ENCODE data around the gene SUN3.
A peak's percentile ranks its signal among the peaks of the same experiment; 100 is the strongest.
"Not testable (repeated sequence)": the region's sequence is repeated elsewhere in the genome, so short reads cannot be mapped to it uniquely, and the experiment has no call there.

The SUN3 gene

DNA sequence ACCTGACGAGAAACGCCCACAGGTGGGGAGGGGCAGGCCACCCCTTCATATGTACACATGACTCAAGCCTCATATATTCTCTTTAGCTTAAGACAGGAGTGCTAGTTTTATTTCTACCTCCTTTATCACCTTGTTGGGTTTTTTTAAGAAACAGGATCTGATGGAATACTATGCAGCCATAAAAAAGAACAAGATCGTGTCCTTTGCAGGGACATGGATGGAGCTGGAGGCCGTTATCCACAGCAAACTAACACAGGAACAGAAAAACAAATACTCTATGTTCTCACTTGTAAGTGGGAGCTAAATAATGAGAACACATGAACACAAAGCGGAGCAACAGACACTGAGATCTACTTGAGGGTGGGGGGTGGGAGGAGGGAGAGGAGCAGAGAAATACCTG is 38.3 kb downstream of the SUN3 start:
- Histone ChIP-seq H3K27ac (ENCODE audit: low read depth, low read length) (no peak overlapping the region), H3K36me3 (ENCODE audit: control insufficient read depth, insufficient read depth, low read length) (no peaks in the 10 kb centered on the region), H3K4me1 (ENCODE audit: control insufficient read depth, insufficient read depth, low read length) (no peaks in the 10 kb centered on the region), H3K9ac (ENCODE audit: low read length) (no peak overlapping the region), H3K4me3 (ENCODE audit: low read length) (no peak overlapping the region), H3K27me3 (ENCODE audit: control insufficient read depth, insufficient read depth, low read length) (no peaks in the 10 kb centered on the region)

DNA sequence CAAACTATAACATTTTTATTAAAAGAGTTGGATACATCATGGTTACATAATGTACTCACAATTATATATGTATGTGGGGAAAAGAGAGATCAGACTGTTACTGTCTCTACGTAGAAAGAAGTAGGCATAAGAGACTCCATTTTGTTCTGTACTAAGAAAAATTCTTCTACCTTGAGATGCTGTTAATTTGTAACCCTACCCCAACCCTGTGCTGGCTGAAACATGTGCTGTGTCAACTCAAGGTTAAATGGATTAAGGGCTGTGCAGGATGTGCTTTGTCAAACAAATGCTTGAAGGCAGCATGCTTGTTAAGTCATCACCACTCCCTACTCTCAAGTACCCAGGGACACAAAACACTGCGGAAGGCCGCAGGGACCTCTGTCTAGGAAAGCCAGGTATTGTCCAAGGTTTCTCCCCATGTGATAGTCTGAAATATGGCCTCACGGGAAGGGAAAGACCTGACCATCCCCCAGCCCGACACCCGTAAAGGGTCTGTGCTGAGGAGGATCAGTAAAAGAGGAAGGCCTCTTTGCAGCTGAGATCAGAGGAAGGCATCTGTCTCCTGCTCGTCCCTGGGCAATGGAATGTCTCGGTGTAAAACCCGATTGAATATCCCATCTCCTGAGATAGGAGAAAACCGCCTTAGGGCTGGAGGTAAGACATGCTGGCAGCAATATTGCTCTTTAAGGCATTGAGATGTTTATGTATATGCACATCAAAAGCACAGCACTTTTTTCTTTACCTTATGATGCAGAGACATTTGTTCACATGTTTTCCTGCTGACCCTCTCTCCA is 39.1 kb downstream of the SUN3 start:
- H3K4me3 ChIP-seq (ENCODE audit: low read length); H3K27ac ChIP-seq (ENCODE audit: low read depth, low read length); H3K4me1 ChIP-seq (ENCODE audit: control insufficient read depth, insufficient read depth, low read length); H3K27me3 ChIP-seq (ENCODE audit: control insufficient read depth, insufficient read depth, low read length); H3K9ac ChIP-seq (ENCODE audit: low read length); H3K36me3 ChIP-seq (ENCODE audit: control insufficient read depth, insufficient read depth, low read length): not testable (repeated sequence)

DNA sequence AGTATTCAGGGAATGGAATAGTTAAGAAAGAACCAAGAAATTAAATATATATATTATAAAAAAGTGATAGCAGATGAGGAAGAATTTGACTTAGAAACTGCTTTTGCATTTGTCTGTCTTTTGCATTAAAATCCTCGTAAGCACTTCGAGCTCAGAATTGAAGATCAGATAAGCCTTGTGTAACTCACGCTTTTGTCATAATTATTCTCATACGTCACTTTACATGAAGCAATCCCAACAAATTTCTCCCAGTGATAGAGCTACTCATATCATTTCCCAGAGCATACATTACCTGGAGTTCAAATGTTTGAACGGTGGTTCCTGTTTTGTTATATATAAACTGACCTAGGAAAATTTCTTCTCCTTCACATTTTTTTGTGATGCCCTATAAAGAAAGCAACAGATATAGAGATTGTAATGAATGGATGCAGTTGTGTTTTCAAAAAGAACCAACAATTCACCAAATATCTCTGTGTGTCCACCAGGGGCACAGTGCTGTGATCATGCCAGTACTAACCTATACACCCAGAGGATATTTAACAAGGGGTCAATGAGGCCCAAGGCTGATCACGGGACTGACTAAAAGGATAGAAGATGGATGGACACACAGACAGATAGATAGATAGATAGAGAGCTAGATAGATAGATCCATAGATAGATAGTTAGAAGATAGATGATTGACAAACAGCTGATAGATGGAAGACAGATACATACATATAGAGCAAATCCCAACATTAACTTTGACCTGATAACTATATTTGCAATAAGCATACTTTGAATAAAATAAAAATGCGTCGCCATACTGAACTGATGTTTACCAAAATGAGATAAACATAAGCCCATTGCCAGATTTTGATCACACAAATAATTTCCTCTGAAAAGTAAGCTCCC is 40.2 kb downstream of the SUN3 start:
- Histone ChIP-seq H3K27me3 (ENCODE audit: control insufficient read depth, insufficient read depth, low read length) (no peaks in the 10 kb centered on the region), H3K36me3 (ENCODE audit: control insufficient read depth, insufficient read depth, low read length) (no peaks in the 10 kb centered on the region), H3K4me3 (ENCODE audit: low read length) (no peak overlapping the region), H3K9ac (ENCODE audit: low read length) (no peak overlapping the region), H3K27ac (ENCODE audit: low read depth, low read length) (no peak overlapping the region), H3K4me1 (ENCODE audit: control insufficient read depth, insufficient read depth, low read length) (no peaks in the 10 kb centered on the region)

GRCh38 chr7:47982610-47983009 is 46.3 kb downstream of the SUN3 start:
- Histone ChIP-seq H3K9ac (ENCODE audit: low read length) (no peak overlapping the region), H3K36me3 (ENCODE audit: control insufficient read depth, insufficient read depth, low read length) (no peaks in the 10 kb centered on the region), H3K27me3 (ENCODE audit: control insufficient read depth, insufficient read depth, low read length) (no peaks in the 10 kb centered on the region), H3K4me3 (ENCODE audit: low read length) (no peak overlapping the region), H3K4me1 (ENCODE audit: control insufficient read depth, insufficient read depth, low read length) (peaks cover 7% of the 10 kb centered on the region), H3K27ac (ENCODE audit: low read depth, low read length) (no peak overlapping the region)

DNA sequence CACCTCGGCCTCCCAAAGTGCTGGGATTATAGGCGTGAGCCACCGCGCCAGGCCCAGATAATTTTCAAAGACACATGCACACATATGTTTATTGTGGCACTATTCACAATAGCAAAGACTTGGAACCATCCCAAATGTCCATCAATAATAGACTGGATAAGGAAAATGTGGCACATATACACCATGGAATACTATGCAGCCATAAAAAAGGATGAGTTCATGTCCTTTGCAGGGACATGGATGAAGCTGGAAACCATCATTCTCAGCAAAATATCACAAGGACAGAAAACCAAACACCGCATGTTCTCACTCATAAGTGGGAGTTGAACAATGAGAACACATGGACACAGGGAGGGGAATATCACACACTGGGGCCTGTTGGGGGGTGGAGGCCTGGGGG is 48.3 kb downstream of the SUN3 start:
- H3K36me3 ChIP-seq (ENCODE audit: control insufficient read depth, insufficient read depth, low read length) = peaks cover 11% of the 10 kb centered on the region
- H3K27ac ChIP-seq (ENCODE audit: low read depth, low read length); H3K27me3 ChIP-seq (ENCODE audit: control insufficient read depth, insufficient read depth, low read length); H3K4me1 ChIP-seq (ENCODE audit: control insufficient read depth, insufficient read depth, low read length); H3K9ac ChIP-seq (ENCODE audit: low read length); H3K4me3 ChIP-seq (ENCODE audit: low read length): not testable (repeated sequence)

GRCh38 chr7:47979832-47980181 is 49.1 kb downstream of the SUN3 start:
- H3K27ac ChIP-seq (ENCODE audit: low read depth, low read length) = peak overlapping the region; percentile 91
- H3K36me3 ChIP-seq (ENCODE audit: control insufficient read depth, insufficient read depth, low read length) = peaks cover 15% of the 10 kb centered on the region
- H3K27me3 ChIP-seq (ENCODE audit: control insufficient read depth, insufficient read depth, low read length) = no peaks in the 10 kb centered on the region
- H3K9ac ChIP-seq (ENCODE audit: low read length) = no peak overlapping the region
- peak overlapping the region; percentile 87 for H3K4me3 ChIP-seq (ENCODE audit: low read length)
- peaks cover 7% of the 10 kb centered on the region for H3K4me1 ChIP-seq (ENCODE audit: control insufficient read depth, insufficient read depth, low read length)

DNA sequence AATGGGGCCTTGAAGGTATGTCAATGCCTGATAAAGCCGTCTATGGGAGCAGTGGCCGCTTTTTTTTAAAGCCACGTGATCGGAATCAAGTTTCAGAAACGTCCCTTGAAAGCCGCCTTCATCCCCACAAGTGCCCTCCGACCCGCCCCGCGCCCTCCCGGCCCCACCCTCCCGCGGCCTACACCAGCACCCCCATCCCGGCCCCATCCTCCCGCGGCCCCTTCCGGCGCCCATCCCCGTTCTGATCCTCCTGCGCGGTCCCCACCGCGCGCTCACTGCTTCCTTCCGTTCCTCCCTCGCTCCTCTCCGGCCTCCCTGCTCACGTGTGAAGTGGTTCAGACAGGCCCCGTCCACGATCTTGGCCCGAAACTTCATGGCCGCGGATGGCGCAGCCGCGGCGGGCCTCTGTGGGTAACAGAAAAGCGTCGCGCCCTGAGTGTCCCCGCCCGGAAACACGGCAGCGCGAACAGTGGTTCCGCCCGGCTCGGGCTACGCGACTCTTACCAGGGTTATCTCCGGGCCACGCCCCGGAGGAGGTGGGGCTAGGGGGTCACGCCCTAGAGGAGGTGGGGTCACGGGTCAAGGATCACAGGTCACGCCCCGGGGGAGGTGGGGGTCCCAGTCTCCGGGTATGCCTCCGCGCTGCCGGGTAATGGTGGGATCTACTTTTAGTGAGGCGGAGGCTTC is 49.6 kb downstream of the SUN3 start, which contains the start of gene HUS1:
HUS1 (minus strand) TSS at position 471 of the 687 bp plus-strand sequence; CDS start at position 375, 96 bp downstream.
- Histone ChIP-seq H3K36me3 (ENCODE audit: control insufficient read depth, insufficient read depth, low read length) (peaks cover 20% of the 10 kb centered on the region), H3K9ac (ENCODE audit: low read length) (peak within 1 kb of the TSS; percentile 88), H3K4me1 (ENCODE audit: control insufficient read depth, insufficient read depth, low read length) (peaks cover 7% of the 10 kb centered on the region), H3K4me3 (ENCODE audit: low read length) (peak within 1 kb of the TSS; percentile 87), H3K27ac (ENCODE audit: low read depth, low read length) (peak within 1 kb of the TSS; percentile 91), H3K27me3 (ENCODE audit: control insufficient read depth, insufficient read depth, low read length) (no peaks in the 10 kb centered on the region)

DNA sequence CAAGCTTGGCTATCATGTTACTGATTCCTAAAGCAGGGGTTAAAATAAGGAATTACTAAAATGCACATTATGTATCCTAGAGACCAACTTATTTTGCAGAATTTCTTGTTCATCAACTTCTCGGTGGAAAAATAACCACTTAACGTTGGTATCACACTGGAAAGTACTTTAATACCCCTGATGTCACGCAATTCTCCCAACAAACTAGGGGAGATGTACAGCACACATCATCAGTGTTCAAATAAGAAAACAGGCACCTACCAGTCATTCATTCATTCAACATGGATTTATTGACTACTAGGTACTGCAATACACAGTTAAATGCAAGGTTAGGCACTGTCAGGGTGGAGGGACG is 50.1 kb downstream of the SUN3 start:
- Histone ChIP-seq H3K9ac (ENCODE audit: low read length) (peak overlapping the region; percentile 88), H3K4me3 (ENCODE audit: low read length) (peak overlapping the region; percentile 87), H3K4me1 (ENCODE audit: control insufficient read depth, insufficient read depth, low read length) (peaks cover 7% of the 10 kb centered on the region), H3K27me3 (ENCODE audit: control insufficient read depth, insufficient read depth, low read length) (no peaks in the 10 kb centered on the region), H3K27ac (ENCODE audit: low read depth, low read length) (peak overlapping the region; percentile 91), H3K36me3 (ENCODE audit: control insufficient read depth, insufficient read depth, low read length) (peaks cover 22% of the 10 kb centered on the region)

- Histone ChIP-seq H3K4me1 (ENCODE audit: control insufficient read depth, insufficient read depth, low read length) (peaks cover 5% of the 10 kb centered on the region), H3K9ac (ENCODE audit: low read length) (no peak overlapping the region), H3K36me3 (ENCODE audit: control insufficient read depth, insufficient read depth, low read length) (peaks cover 22% of the 10 kb centered on the region), H3K27ac (ENCODE audit: low read depth, low read length) (no peak overlapping the region), H3K27me3 (ENCODE audit: control insufficient read depth, insufficient read depth, low read length) (no peaks in the 10 kb centered on the region), H3K4me3 (ENCODE audit: low read length) (no peak overlapping the region)
These were observed 55.2 kb downstream of the SUN3 start for GRCh38 chr7:47973739-47974138.

- Histone ChIP-seq H3K9ac (ENCODE audit: low read length) (no peak overlapping the region), H3K4me3 (ENCODE audit: low read length) (no peak overlapping the region), H3K36me3 (ENCODE audit: control insufficient read depth, insufficient read depth, low read length) (peaks cover 28% of the 10 kb centered on the region), H3K4me1 (ENCODE audit: control insufficient read depth, insufficient read depth, low read length) (no peaks in the 10 kb centered on the region), H3K27me3 (ENCODE audit: control insufficient read depth, insufficient read depth, low read length) (no peaks in the 10 kb centered on the region), H3K27ac (ENCODE audit: low read depth, low read length) (no peak overlapping the region)
These were observed 58.1 kb downstream of the SUN3 start for GRCh38 chr7:47970761-47971160.

GRCh38 chr7:47968847-47969774 is 59.8 kb downstream of the SUN3 start:
- H3K36me3 ChIP-seq (ENCODE audit: control insufficient read depth, insufficient read depth, low read length) = peaks cover 26% of the 10 kb centered on the region
- no peaks in the 10 kb centered on the region for H3K27me3 ChIP-seq (ENCODE audit: control insufficient read depth, insufficient read depth, low read length)
- no peak overlapping the region for H3K9ac ChIP-seq (ENCODE audit: low read length)
- no peak overlapping the region for H3K4me3 ChIP-seq (ENCODE audit: low read length)
- H3K4me1 ChIP-seq (ENCODE audit: control insufficient read depth, insufficient read depth, low read length) = no peaks in the 10 kb centered on the region
- no peak overlapping the region for H3K27ac ChIP-seq (ENCODE audit: low read depth, low read length)
